H1 (cell line): ENCODE results near the gene LOC101059915.

Experiments used
- EGR1 ChIP-seq: IDR thresholded peaks from 2 replicates; pipeline ENCODE4 v1.6.1; 2011; ENCODE audit warnings: low read depth, low read length, borderline replicate concordance
- JUN ChIP-seq: IDR thresholded peaks from 2 replicates; pipeline ENCODE4 v1.6.1; 2011; ENCODE audit warnings: low read depth, mild to moderate bottlenecking, improper control_type of control experiment, low read length

Gene LOC101059915

GRCh38 chrX:71619986-71620385, 47.4 kb upstream of the LOC101059915 start (continued):
- no peak for TF ChIP-seq JUN
- TF ChIP-seq EGR1 = no peak
